DOHH2 (cell line): ENCODE results near the gene SFXN5.

Source experiments
- EZH2phosphoT487 ChIP-seq: fragments of 200-600 bp; sonication (generic); IDR thresholded peaks from 2 replicates; pipeline ENCODE4 v1.6.1; 2017; ENCODE audit warnings: borderline replicate concordance, mild to moderate bottlenecking, antibody characterized with exemption, low read length, moderate library complexity, mixed read lengths
- TF ChIP-seq, protein P1 (sequence below): fragments of 200-600 bp; sonication (generic); IDR thresholded peaks from one replicate; pipeline ENCODE4 v1.5.1; 2014; ENCODE audit warnings: antibody characterized with exemption, mild to moderate bottlenecking, low read depth, low read length; ENCODE audit not compliant: poor library complexity, severe bottlenecking

DNA sequence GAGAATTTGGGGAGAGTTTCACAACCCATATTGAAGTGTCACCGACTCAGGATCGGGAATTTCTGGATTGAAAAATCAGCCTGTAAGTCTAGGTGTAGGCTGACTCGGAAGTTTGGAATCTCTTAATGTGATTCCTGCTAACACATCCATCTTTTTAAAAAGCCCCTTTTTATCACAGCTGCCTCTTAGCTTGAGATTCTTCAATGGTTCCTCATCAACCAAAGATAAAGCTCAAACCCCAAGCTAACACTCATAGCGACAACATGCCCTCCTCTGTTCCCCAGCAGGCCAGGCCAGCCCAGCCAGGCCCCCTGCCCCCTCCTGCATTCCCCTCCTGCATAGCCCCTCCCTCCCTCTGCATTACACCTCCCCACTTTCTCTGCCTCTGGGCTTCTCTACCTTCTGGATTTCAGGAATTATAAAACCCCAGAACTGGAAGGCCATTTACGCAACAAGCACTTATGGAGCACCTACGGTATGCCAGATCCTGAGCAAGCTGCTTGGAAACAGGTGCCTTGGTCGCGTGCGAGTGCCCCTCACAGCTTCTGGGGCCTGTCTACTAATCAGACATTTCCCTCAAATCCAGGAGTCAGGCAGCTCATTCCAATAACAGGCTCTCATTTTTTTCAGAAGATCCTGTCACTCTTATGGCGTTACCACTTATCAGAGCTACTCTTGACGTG lies 90.8 kb downstream of the SFXN5 start:
- no peak for TF ChIP-seq EZH2phosphoT487
- TF ChIP-seq, protein P1, sequence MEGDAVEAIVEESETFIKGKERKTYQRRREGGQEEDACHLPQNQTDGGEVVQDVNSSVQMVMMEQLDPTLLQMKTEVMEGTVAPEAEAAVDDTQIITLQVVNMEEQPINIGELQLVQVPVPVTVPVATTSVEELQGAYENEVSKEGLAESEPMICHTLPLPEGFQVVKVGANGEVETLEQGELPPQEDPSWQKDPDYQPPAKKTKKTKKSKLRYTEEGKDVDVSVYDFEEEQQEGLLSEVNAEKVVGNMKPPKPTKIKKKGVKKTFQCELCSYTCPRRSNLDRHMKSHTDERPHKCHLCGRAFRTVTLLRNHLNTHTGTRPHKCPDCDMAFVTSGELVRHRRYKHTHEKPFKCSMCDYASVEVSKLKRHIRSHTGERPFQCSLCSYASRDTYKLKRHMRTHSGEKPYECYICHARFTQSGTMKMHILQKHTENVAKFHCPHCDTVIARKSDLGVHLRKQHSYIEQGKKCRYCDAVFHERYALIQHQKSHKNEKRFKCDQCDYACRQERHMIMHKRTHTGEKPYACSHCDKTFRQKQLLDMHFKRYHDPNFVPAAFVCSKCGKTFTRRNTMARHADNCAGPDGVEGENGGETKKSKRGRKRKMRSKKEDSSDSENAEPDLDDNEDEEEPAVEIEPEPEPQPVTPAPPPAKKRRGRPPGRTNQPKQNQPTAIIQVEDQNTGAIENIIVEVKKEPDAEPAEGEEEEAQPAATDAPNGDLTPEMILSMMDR, result no peak
